HepG2 (cell line): ENCODE results near the gene ZSCAN32. TPM values are rescaled to one million over a fixed set of nuclear protein-coding genes. Genes with fewer than 3 reads are reported as not detected.

Source experiments
- CSRNP1 ChIP-seq: sonication (generic); formaldehyde crosslinking; IDR thresholded peaks from 2 replicates; pipeline ENCODE4 v1.8.1; 2023; ENCODE audit warnings: mild to moderate bottlenecking, missing genetic modification reagents
- DPF2 ChIP-seq: sonication (generic); formaldehyde crosslinking; IDR thresholded peaks from 2 replicates; pipeline ENCODE4 v1.4.0; 2020; ENCODE audit warnings: mild to moderate bottlenecking, low read depth, missing genetic modification reagents, borderline replicate concordance
- HIC2 ChIP-seq: sonication (generic); formaldehyde crosslinking; IDR thresholded peaks from 2 replicates; pipeline ENCODE4 v1.9.0; 2022; ENCODE audit warnings: low read depth, missing genetic modification reagents
- ISL2 ChIP-seq: sonication (generic); formaldehyde crosslinking; IDR thresholded peaks from 2 replicates; pipeline ENCODE4 v1.5.0; 2020; ENCODE audit warnings: missing genetic modification reagents
- REXO4 ChIP-seq: sonication (generic); formaldehyde crosslinking; IDR thresholded peaks from 2 replicates; pipeline ENCODE4 v1.8.0; 2022; ENCODE audit warnings: missing genetic modification reagents, mild to moderate bottlenecking, borderline replicate concordance
- SALL1 ChIP-seq: sonication (generic); formaldehyde crosslinking; IDR thresholded peaks from 2 replicates; pipeline ENCODE4 v1.8.0; 2022; ENCODE audit warnings: mild to moderate bottlenecking, missing genetic modification reagents
- SPEN ChIP-seq: sonication (generic); formaldehyde crosslinking; IDR thresholded peaks from 2 replicates; pipeline ENCODE4 v1.5.1; 2020; ENCODE audit warnings: low read depth, mild to moderate bottlenecking, missing genetic modification reagents
- TFDP2 ChIP-seq: sonication (generic); formaldehyde crosslinking; IDR thresholded peaks from 2 replicates; pipeline ENCODE4 v1.4.0; 2020; ENCODE audit warnings: missing genetic modification reagents
- TP53 ChIP-seq: sonication (generic); formaldehyde crosslinking; conservative IDR thresholded peaks from 2 replicates; pipeline ENCODE4 v1.4.0; 2020; ENCODE audit warnings: missing genetic modification reagents
- YY1 ChIP-seq: IDR thresholded peaks from 2 replicates; pipeline ENCODE4 v1.6.1; 2011; ENCODE audit warnings: low read length, low read depth, moderate library complexity, mild to moderate bottlenecking; ENCODE audit not compliant: insufficient read depth, insufficient replicate concordance
- ZBTB1 ChIP-seq: sonication (generic); formaldehyde crosslinking; IDR thresholded peaks from 2 replicates; pipeline ENCODE4 v1.4.0; 2020; ENCODE audit warnings: missing genetic modification reagents, borderline replicate concordance
- ZBTB39 ChIP-seq: sonication (generic); formaldehyde crosslinking; IDR thresholded peaks from 2 replicates; pipeline ENCODE4 v1.5.0; 2020; ENCODE audit warnings: missing genetic modification reagents
- ZNF101 ChIP-seq: sonication (generic); formaldehyde crosslinking; IDR thresholded peaks from 2 replicates; pipeline ENCODE4 v1.4.0; 2020; ENCODE audit warnings: mild to moderate bottlenecking, low read depth, missing genetic modification reagents, borderline replicate concordance
- ZNF441 ChIP-seq: sonication (generic); formaldehyde crosslinking; IDR thresholded peaks from 2 replicates; pipeline ENCODE4 v1.7.0; 2021; ENCODE audit warnings: missing genetic modification reagents, borderline replicate concordance
- ZNF549 ChIP-seq: sonication (generic); formaldehyde crosslinking; IDR thresholded peaks from 2 replicates; pipeline ENCODE4 v1.5.0; 2020; ENCODE audit warnings: missing genetic modification reagents
- ZNF607 ChIP-seq: sonication (generic); formaldehyde crosslinking; IDR thresholded peaks from 2 replicates; pipeline ENCODE4 v1.5.1; 2020; ENCODE audit warnings: missing genetic modification reagents, mild to moderate bottlenecking, borderline replicate concordance
- ZNF703 ChIP-seq: sonication (generic); formaldehyde crosslinking; IDR thresholded peaks from 2 replicates; pipeline ENCODE4 v1.5.1; 2020; ENCODE audit warnings: missing genetic modification reagents, mild to moderate bottlenecking, moderate library complexity, borderline replicate concordance
- ZNF720 ChIP-seq: sonication (generic); formaldehyde crosslinking; IDR thresholded peaks from 2 replicates; pipeline ENCODE4 v1.4.0; 2020; ENCODE audit warnings: missing genetic modification reagents
- ZNF788 ChIP-seq: sonication (generic); formaldehyde crosslinking; IDR thresholded peaks from 2 replicates; pipeline ENCODE4 v1.5.0; 2020; ENCODE audit warnings: mild to moderate bottlenecking, missing genetic modification reagents, borderline replicate concordance
- ZNF816 ChIP-seq: sonication (generic); formaldehyde crosslinking; IDR thresholded peaks from 2 replicates; pipeline ENCODE4 v1.8.0; 2022; ENCODE audit warnings: missing genetic modification reagents, mild to moderate bottlenecking, borderline replicate concordance
- polyA plus RNA-seq, 8 experiments: library from polyadenylated mRNA; depleted of rRNA in 3 of 8; stranded (reverse) in 7 of 8; unstranded in 1 of 8; fragments of >200 nt; fragmentation: Illumina TruSeq in 4 of 8; extraction: Trizol in 4 of 8; gene quantifications; 2 replicates each; pipeline versions ENCODE4 v1.2.1 to v1.2.3, GENCODE V29; 2011 to 2016; ENCODE audit warnings: low read depth in 4 of 8, missing spikeins in 1 of 8, mixed read lengths in 1 of 8; ENCODE audit not compliant: insufficient read depth in 1 of 8
- total RNA-seq, 5 experiments: library from RNA; depleted of rRNA; stranded (reverse); fragments of >200 nt; fragmentation: Illumina TruSeq; extraction: Trizol; gene quantifications; 2 replicates each; pipeline ENCODE4 v1.2.3, GENCODE V29; 2016; ENCODE audit warnings: low read depth in 1 of 5

The ZSCAN32 gene
- total and polyA plus RNA-seq, 2 of the 13 experiments (the other 11 are each of a cell fraction or from before 2014, with no cell fraction given) = 10.7 to 12.8 TPM

- peak; percentile 89; the same call in 1 of the 2 replicates for TF ChIP-seq ZNF816
- TF ChIP-seq HIC2 (CRISPR knock-in tag) = 0 out of 2 replicates have a peak, but pooled peaks have one; percentile 22
- peak; percentile 67 for TF ChIP-seq ZNF607 (CRISPR knock-in tag)
- no peak for TF ChIP-seq REXO4
- TF ChIP-seq ZNF720 = no peak
- no peak for TF ChIP-seq ZNF703
- TF ChIP-seq TFDP2 (CRISPR knock-in tag) = no peak
- peak; percentile 67; the same call in 1 of the 2 replicates for TF ChIP-seq ZNF441 (CRISPR knock-in tag)
- no peak; the same call in 1 of the 2 replicates for TF ChIP-seq ZBTB1 (CRISPR knock-in tag)
- peak; percentile 68 for TF ChIP-seq CSRNP1
- TF ChIP-seq ISL2 (CRISPR knock-in tag) = peak; percentile 13
- no peak for TF ChIP-seq YY1
- TF ChIP-seq ZNF101 (CRISPR knock-in tag) = no peak
- TF ChIP-seq TP53 (CRISPR knock-in tag) = no peak
- TF ChIP-seq ZBTB39 = peak; percentile 72; the same call in 1 of the 2 replicates
- no peak for TF ChIP-seq DPF2 (CRISPR knock-in tag)
- 0 out of 2 replicates have a peak, but pooled peaks have one; percentile 35 for TF ChIP-seq ZNF549 (CRISPR knock-in tag)
- peak; percentile 79 for TF ChIP-seq SPEN
- peak; percentile 97 for TF ChIP-seq ZNF788 (CRISPR knock-in tag)
- TF ChIP-seq SALL1 = peak; percentile 66
Observed at GRCh38 chr16:3400779-3401688, at the start of gene ZSCAN32, which contains the start of gene ZNF174 (continued).
